Measurements from ENCODE around the gene CELSR2. TPM values are rescaled to one million over a fixed set of nuclear protein-coding genes. Genes with fewer than 3 reads are reported as not detected.

The CELSR2 gene
- total RNA-seq, 4 donors from 2014 or later, result 0.26 to 9.6 (median 5.4) TPM

DNA sequence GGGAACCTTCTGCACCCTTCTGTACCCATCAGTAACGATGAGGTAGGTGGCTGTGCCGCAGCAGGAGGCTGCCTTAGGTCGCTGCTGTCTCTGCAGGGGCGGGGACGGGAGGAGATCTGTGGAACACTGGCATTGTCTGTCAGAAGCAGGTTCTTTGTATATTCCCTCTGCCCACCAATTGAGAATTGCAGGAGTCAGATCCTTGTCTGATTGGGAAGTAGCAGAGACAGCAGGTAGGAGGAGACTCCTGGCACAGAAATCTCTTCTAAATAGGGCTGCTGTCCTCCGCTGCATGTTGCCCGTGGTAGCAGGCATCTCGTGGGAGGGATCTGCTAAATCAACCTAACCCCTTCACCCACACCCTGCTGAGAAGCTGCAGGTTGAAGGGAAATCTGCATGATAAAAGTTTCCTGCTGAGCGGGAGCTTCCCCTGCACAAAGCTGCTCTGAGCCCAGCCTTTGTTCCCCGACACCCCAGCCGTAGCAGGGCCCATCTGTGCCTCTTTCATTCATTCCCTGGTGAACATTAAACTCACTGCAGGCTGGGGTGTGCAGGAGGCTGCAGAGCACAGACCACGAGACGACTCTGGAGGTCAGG, 19.7 kb upstream of the CELSR2 start:
- H3K36me3 ChIP-seq, result no peaks in the 10 kb centered on the region
- no peak for DNase-seq
- intact Hi-C loops (cut with DNase I; ENCODE audit: low total_unique reads), result no loop called here
- TF ChIP-seq POLR2A (IDR thresholded peaks at IDR 0.05) (no peak), CTCF (IDR thresholded peaks at IDR 0.05) (no peak)
- H3K9me3 ChIP-seq, result no peaks in the 10 kb centered on the region
- H3K27ac ChIP-seq, result no peak overlapping the region
- no peaks in the 10 kb centered on the region for H3K27me3 ChIP-seq
- H3K4me3 ChIP-seq, result no peak overlapping the region
- no peaks in the 10 kb centered on the region for H3K4me1 ChIP-seq

DNA sequence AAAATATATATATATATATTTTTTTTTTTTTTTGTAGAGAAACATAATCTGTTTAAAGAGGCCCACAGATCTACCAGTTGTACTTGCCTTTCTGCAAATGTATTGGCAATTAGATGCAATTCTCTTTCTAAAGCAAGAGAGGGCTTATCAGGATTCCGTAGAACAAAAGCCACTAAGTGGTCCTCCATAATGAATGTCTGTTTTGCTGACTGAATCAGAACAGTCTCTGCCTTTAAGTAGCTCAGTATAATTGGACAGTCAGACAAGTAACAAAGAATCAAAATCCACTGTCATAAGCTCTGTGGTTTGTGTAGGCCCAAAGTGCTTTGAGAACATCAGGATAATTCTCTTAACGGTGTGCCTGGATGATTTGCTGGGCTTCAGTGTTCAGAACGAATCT, 18.3 kb upstream of the CELSR2 start:
- TF ChIP-seq CTCF (IDR thresholded peaks at IDR 0.05), result no peak
- intact Hi-C loops (cut with DNase I; ENCODE audit: low total_unique reads), result no loop called here

DNA sequence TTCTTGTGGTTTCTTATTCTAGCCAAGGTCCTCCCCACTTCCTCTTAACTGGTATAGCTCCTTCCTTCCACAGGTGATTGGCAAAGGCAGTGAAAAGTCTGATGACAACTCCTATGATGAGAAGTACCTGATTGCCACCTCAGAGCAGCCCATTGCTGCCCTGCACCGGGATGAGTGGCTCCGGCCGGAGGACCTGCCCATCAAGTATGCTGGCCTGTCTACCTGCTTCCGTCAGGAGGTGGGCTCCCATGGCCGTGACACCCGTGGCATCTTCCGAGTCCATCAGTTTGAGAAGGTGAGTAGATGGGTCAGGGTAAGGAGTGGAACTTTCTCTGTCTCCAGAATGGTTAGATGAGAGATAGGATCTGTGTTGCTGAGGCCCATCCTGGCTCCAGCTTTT, 14.2 kb upstream of the CELSR2 start:
- intact Hi-C loops (cut with DNase I; ENCODE audit: low total_unique reads), result no loop called here
- no peak overlapping the region for H3K27ac ChIP-seq
- no peak for TF ChIP-seq POLR2A (IDR thresholded peaks at IDR 0.05)
- no peak for TF ChIP-seq CTCF (IDR thresholded peaks at IDR 0.05)
- H3K27me3 ChIP-seq, result no peaks in the 10 kb centered on the region
- no peaks in the 10 kb centered on the region for H3K36me3 ChIP-seq
- no peak overlapping the region for H3K4me3 ChIP-seq
- H3K4me1 ChIP-seq, result no peaks in the 10 kb centered on the region
- no peak for DNase-seq
- H3K9me3 ChIP-seq, result no peaks in the 10 kb centered on the region

More for the DNA sequence above, 18.3 kb upstream of the CELSR2 start:
- Histone ChIP-seq H3K9me3 (no peaks in the 10 kb centered on the region), H3K27ac (no peak overlapping the region), H3K4me3 (no peak overlapping the region), H3K36me3 (no peaks in the 10 kb centered on the region), H3K4me1 (no peaks in the 10 kb centered on the region), H3K27me3 (no peaks in the 10 kb centered on the region)
- no peak for DNase-seq

GRCh38 chr1:109237512-109237911, 11.8 kb upstream of the CELSR2 start:
- H3K4me1 ChIP-seq, result peaks cover 0 to 18% of the 10 kb centered on the region in 2 donors
- no peak overlapping the region for H3K27ac ChIP-seq
- no peak overlapping the region for H3K4me3 ChIP-seq
- no peak for DNase-seq
- no peaks in the 10 kb centered on the region for H3K36me3 ChIP-seq
- TF ChIP-seq CTCF (IDR thresholded peaks at IDR 0.05) (no peak), POLR2A (IDR thresholded peaks at IDR 0.05) (no peak)
- H3K9me3 ChIP-seq, result no peaks in the 10 kb centered on the region
- no peaks in the 10 kb centered on the region for H3K27me3 ChIP-seq
- intact Hi-C loops (cut with DNase I; ENCODE audit: low total_unique reads), result no loop called here

DNA sequence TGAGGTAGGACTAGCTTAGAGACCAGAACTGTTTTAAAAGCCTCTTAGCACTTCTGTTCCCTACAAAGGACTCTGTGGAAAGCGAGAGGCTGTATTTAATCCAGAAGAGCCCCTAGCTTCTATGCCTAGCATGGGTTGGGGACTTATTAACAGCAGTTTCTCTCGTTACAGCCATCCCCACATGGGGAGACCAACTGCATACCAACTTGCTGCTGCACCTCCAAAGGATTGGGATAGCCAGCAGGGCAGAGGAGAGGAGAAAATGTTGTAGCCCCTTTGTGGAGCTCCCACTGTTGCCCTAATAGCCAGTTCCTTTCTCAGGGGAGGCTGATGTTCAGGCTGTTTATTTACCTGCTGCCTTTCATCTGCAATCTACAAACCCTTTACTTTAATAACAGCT, 11.0 kb upstream of the CELSR2 start:
- intact Hi-C loops (cut with DNase I; ENCODE audit: low total_unique reads), result no loop called here
- no peak overlapping the region for H3K4me3 ChIP-seq
- no peak for DNase-seq
- TF ChIP-seq POLR2A (IDR thresholded peaks at IDR 0.05) (no peak), CTCF (IDR thresholded peaks at IDR 0.05) (no peak)
- H3K27me3 ChIP-seq, result no peaks in the 10 kb centered on the region
- no peaks in the 10 kb centered on the region for H3K9me3 ChIP-seq
- no peak overlapping the region for H3K27ac ChIP-seq
- no peaks in the 10 kb centered on the region for H3K36me3 ChIP-seq
- H3K4me1 ChIP-seq, result peaks cover 0 to 18% of the 10 kb centered on the region in 2 donors

Measured in uterus (tissue), 4 donors.